Omental fat pad (tissue), 4 donors: ENCODE measurements around the gene MEGF6. TPM values are rescaled to one million over a fixed set of nuclear protein-coding genes. Genes with fewer than 3 reads are reported as not detected.
"Not testable (repeated sequence)": the region's sequence is repeated elsewhere in the genome, so short reads cannot be mapped to it uniquely, and the experiment has no call there.

Source experiments
- ATAC-seq: fragments of 150-250 bp; one replicate; pipeline ENCODE4 v1.9.1; 2016; ENCODE audit warnings: mild to moderate bottlenecking, moderate library complexity; ENCODE audit not compliant: low FRiP score
- DNase-seq: peaks from one replicate; pipeline ENCODE4 v3.0.0-alpha.2; 2019; ENCODE audit warnings: low spot score
- total RNA-seq, 4 donors: library from RNA; depleted of rRNA; stranded (reverse); fragments of >200 nt; gene quantifications; one replicate each; pipeline ENCODE4 v1.1.0, GENCODE V29; 2016
- TF ChIP-seq, protein P1 (sequence below), 3 donors: fragments of 450-650 bp; IDR thresholded peaks; one replicate each; pipeline ENCODE4 v1.5.1; 2016 to 2017; ENCODE audit warnings: antibody characterized with exemption in 3 of 3, mild to moderate bottlenecking in 3 of 3, moderate library complexity in 2 of 3

The MEGF6 gene
- total RNA-seq, 4 donors from 2014 or later: 13.2 to 60.1 (median 21.9) TPM

DNA sequence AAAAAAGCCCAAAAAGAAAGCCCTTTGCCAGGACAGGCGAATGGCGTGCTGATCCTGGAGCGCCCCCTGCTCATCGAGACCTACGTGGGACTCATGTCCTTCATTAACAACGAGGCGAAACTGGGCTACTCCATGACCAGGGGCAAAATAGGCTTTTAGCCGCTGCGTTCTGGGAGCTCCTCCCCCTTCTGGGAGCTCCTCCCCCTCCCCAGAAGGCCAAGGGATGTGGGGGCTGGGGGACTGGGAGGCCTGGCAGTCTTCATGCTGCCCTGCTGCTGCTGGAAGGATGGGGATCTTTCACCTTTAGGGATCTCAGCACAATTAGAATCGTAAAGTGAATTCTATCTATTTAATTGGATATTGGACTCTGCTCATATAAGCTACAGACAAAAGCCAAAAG, 17.1 kb upstream of the MEGF6 start:
- TF ChIP-seq, protein P1, sequence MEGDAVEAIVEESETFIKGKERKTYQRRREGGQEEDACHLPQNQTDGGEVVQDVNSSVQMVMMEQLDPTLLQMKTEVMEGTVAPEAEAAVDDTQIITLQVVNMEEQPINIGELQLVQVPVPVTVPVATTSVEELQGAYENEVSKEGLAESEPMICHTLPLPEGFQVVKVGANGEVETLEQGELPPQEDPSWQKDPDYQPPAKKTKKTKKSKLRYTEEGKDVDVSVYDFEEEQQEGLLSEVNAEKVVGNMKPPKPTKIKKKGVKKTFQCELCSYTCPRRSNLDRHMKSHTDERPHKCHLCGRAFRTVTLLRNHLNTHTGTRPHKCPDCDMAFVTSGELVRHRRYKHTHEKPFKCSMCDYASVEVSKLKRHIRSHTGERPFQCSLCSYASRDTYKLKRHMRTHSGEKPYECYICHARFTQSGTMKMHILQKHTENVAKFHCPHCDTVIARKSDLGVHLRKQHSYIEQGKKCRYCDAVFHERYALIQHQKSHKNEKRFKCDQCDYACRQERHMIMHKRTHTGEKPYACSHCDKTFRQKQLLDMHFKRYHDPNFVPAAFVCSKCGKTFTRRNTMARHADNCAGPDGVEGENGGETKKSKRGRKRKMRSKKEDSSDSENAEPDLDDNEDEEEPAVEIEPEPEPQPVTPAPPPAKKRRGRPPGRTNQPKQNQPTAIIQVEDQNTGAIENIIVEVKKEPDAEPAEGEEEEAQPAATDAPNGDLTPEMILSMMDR (IDR thresholded peaks at IDR 0.05): no peak
- ATAC-seq: no peak

DNA sequence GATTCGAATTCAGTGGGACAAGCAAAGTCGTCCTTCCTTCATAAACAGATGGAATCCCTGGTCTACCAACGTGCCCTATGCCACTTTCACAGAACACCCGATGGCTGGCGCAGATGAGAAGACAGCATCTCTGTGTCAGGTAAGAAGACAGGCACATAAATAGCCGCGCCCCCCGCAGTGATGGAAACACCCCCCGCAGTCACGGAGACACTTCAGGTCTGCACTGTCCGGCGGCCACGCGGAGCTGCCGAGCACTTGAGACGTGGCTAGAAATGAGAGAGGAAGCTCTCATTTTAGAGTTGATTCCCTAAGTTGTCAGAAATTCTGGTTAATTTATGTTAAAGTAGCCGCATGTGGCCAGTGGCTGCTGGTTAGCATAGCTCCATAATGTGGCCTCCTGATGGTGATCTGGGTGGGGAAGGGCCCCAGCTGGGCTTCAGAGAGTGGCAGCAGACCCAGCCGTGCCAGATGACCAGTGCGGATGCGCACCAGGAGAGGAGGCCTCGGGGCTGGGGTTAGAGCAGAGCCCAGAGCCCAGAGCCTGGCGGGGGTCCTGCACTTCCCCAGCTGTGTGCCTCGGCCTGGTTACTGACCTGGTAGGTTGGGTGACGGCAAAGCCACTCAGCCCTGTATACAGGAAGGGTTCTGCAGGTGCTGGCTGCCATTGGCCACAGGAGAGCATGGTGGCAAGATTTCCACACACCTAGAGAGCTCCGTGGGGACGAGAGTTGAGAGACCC, 16.4 kb upstream of the MEGF6 start:
- TF ChIP-seq, protein P1 (IDR thresholded peaks at IDR 0.05): no peak
- ATAC-seq: no peak
- no peak for DNase-seq

More for the DNA sequence above, 17.1 kb upstream of the MEGF6 start:
- DNase-seq: no peak

DNA sequence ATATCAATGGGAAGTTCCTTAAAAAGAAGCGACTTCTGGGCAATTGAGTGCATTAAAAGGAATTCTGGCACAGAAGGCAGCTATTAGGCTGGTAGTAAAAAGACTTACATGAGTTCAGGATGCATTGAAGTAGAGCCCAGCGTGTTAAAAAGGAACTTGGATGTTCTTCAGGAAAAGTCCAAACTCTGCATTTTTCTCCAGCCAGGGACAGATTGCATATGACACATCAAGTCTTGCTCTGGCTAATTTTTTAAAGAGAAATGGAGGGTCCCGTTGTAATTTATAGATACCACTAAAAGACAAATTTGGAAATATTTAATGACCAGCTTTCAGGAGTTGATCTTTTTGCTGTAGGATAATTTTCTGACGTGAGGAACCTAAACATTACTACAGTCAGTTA, 14.7 kb upstream of the MEGF6 start:
- DNase-seq (no peak), ATAC-seq (no peak)

DNA sequence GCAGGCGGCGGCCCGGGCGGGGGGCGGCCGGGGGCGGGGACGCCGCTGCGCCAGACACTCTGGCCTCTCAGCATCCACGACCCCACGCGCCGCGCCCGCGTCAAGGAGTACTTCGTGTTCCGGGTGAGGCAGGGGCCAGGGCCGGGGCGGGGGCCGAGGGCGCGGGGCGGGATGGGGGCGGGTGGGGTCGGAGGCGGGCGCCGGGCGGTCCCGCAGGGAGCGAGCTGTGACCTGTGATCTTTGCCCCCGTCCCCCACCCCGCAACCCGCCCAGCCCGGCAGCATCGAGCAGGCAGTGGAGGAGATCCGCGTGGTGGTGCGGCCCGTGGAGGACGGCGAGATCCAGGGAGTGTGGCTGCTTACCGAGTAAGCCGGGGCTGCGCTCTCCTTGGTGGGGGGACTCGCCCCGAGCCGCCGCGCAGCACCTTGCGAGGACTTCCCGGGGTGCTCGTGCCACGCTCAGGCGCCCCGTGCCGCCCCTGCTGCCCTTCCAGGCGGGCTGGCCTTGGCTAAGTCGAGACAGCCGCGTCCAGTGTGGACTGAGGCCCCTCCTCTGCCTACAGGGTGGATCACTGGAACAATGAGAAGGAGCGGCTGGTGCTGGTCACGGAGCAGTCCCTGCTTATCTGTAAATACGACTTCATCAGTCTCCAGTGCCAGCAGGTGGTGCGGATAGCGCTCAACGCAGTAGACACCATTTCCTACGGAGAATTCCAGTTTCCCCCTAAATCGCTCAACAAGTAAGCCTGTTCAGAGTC, 14.0 kb upstream of the MEGF6 start:
- DNase-seq (no peak), ATAC-seq (peak; percentile 17)

More for the DNA sequence above, 14.7 kb upstream of the MEGF6 start:
- TF ChIP-seq, protein P1 (IDR thresholded peaks at IDR 0.05): no peak

DNA sequence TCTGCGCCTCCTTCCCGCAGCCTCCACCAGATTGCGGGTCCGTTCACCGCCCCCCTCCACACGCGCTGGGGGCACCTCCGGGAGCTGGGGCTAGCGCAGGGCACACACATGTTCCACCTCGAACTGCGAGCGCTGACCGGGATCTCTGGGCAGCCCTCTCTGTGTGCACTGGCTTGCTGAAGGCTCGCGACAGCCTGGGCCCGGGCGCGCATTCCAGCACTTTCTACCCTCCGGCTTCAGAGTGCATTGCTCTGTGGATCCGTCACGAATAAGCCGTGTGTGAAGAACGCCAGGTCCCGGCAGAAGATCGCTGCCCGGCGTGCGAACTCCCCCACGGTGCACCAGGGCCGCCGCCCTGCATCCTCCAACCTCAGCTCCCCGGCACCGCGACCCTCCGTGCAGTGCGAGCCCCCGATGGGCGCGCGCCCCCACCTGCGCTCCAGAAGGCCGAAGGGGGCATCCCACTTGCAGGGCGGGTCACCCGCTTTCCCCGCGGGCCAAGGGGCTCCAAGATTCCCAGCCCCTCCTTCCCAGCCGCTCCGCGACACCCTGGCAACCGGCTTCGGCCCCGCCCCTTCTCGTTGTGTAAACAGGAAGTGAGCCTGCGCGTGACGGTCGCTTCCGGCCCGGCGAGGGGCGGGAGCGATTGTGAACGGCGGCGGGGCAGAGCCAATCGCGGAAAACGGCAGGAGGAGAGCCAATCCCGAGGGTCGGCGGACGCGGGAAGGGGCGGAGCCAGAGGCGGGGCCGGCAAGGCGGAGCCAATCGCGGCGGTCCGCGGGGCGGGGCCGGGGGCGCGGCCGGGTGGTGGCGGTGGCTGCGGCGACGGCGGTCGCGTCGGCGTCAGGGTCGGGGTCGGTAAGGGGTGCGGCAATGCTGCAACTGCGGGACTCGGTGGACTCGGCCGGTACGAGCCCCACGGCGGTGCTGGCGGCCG, 13.2 kb upstream of the MEGF6 start, which contains the start of gene TPRG1L:
TSS of gene TPRG1L (plus strand) at position 816 of the 937 bp plus-strand sequence. CDS start at position 874, 58 bp downstream.
- ATAC-seq: peak; percentile 96
- DNase-seq: peak; percentile 97
- TF ChIP-seq, protein P1 (IDR thresholded peaks at IDR 0.05): no peak

More for the DNA sequence above, 14.0 kb upstream of the MEGF6 start:
- TF ChIP-seq, protein P1 (IDR thresholded peaks at IDR 0.05): no peak

DNA sequence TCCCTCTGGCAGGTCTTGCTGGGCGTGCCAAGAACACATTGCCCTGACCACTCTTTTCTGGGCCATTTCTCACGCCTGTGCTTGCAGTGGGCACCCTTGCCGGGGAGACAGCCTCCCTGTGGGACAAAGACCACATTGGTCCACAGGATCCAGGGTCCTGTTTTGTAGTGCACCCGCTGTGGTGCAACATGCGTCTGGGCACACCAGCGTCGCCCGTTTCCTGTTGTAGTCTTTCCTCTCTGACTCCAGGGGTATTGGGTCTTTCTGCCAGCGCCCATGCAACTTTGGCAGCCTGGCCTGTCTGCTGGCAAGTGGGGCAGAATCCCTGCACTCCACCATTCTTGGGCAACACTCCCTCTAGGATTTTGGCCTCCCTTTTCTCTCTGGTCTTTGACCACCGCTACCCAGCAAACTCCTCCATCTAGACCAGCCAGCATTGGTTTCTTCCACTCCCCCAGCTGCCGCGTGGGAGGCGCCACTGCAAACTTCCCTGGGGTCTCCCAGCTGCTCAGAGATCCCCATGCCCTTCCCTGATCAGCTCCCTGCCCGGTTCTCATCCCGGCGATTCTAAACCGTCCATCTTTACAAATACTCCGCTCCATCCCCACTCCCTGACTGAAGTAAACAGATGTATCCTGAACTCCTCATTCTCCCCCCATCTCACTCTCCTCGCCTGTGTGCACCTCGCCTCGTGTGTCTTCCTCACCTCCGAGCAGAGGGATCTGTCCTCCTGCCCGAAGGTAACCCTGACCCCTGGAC, 12.3 kb upstream of the MEGF6 start:
- TF ChIP-seq, protein P1 (IDR thresholded peaks at IDR 0.05): no peak
- no peak for DNase-seq
- peak; percentile 1 for ATAC-seq

DNA sequence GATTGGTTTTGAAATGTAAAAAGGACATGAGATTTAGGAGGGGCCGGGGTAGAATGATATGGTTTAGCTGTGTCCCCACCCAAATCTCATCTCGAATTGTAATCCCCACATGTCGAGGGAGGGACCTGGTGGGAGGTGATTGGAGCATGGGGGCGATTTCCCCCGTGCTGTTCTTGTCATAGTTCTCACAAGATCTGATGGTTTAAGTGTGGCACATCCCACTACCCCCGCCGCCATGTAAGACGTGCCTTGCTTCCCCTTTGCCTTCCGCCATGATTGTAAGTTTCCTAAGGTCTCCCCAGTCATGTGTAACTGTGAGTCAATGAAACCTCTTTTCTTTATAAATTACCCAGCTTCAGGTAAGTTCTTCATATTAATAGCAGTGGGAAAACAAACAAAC, 10.8 kb upstream of the MEGF6 start:
- not testable (repeated sequence) for DNase-seq, ATAC-seq

DNA sequence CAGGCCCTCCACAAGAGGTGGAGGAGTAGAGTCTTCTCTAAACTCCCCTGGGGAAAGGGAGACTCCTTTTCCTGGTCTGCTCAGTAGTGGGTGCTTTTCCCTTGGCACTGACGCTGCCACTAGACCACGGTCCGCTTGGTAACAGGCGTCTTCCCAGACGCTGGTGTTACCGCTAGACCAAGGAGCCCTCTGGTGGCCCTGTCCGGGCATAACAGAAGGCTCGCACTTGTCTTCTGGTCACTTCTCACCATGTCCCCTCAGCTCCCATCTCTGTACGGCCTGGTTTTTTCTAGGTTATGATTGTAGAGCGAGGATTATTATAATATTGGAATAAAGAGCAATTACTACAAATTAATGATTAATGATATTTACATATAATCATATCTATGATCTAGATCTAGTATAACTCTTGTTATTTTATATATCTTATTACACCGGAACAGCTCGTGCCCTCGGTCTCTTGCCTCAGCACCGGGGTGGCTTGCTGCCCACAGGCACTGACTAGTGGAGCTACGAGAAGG, 9.9 kb upstream of the MEGF6 start:
- ATAC-seq, DNase-seq: not testable (repeated sequence)
